GM23338 (cell line): Measurements from ENCODE around the gene LANCL3. TPM values are rescaled to one million over a fixed set of nuclear protein-coding genes. Genes with fewer than 3 reads are reported as not detected.

ENCODE experiments used
- ATAC-seq: fragments of 200-7000 bp; cut with Tn5 transposase; 3 replicates; pipeline ENCODE4 v1.9.1; 2020
- DNase-seq: peaks from one replicate; pipeline ENCODE4 v3.0.0-alpha.2; 2015; ENCODE audit warnings: low spot score
- H2AFZ ChIP-seq: fragments of 200-600 bp; sonication (generic); 2 replicates; pipeline ENCODE4 v1.8.0; 2016; ENCODE audit warnings: antibody characterized with exemption, mild to moderate bottlenecking, moderate library complexity
- H3F3A ChIP-seq: fragments of 200-600 bp; sonication (generic); replicated peaks from 2 replicates; pipeline ENCODE4 v1.8.0; 2017; ENCODE audit warnings: antibody characterized with exemption, mixed run types, low read depth
- H3K27ac ChIP-seq: fragments of 200-600 bp; sonication (generic); 2 replicates; pipeline ENCODE4 v1.6.1; 2016; ENCODE audit warnings: low read depth
- H3K27me3 ChIP-seq: fragments of 200-600 bp; sonication (generic); 2 replicates; pipeline ENCODE4 v1.8.0; 2016; ENCODE audit warnings: mild to moderate bottlenecking, mixed run types, moderate library complexity; ENCODE audit not compliant: insufficient read depth
- H3K36me3 ChIP-seq: fragments of 200-600 bp; sonication (generic); 2 replicates; pipeline ENCODE4 v1.8.0; 2016; ENCODE audit warnings: mild to moderate bottlenecking; ENCODE audit not compliant: insufficient read depth
- H3K4me1 ChIP-seq: fragments of 200-600 bp; sonication (generic); 2 replicates; pipeline ENCODE4 v1.8.0; 2016; ENCODE audit warnings: mild to moderate bottlenecking, moderate library complexity; ENCODE audit not compliant: insufficient read depth
- H3K4me2 ChIP-seq: fragments of 200-600 bp; sonication (generic); 2 replicates; pipeline ENCODE4 v1.7.1; 2017; ENCODE audit warnings: mixed run types
- H3K4me3 ChIP-seq: fragments of 200-600 bp; sonication (generic); 2 replicates; pipeline ENCODE4 v1.6.1; 2016; ENCODE audit warnings: mixed run types
- H3K79me2 ChIP-seq: fragments of 200-600 bp; sonication (generic); replicated peaks from 2 replicates; pipeline ENCODE4 v1.8.0; 2017; ENCODE audit warnings: mild to moderate bottlenecking; ENCODE audit not compliant: insufficient read depth
- H3K9me2 ChIP-seq: fragments of 200-600 bp; sonication (generic); 2 replicates; pipeline ENCODE4 v1.8.0; 2017; ENCODE audit not compliant: insufficient read depth
- H4K20me1 ChIP-seq: fragments of 200-600 bp; sonication (generic); replicated peaks from 2 replicates; pipeline ENCODE4 v1.8.0; 2017; ENCODE audit warnings: mild to moderate bottlenecking; ENCODE audit not compliant: insufficient read depth
- H3K27ac Mint-ChIP-seq: 2 replicates; pipeline ENCODE4 v1.8.0; 2020; ENCODE audit warnings: inconsistent platforms, mild to moderate bottlenecking, moderate library complexity, mixed read lengths
- H3K27me3 Mint-ChIP-seq: 3 replicates; pipeline ENCODE4 v1.8.0; 2022; ENCODE audit warnings: low read depth, mild to moderate bottlenecking, moderate library complexity, mixed read lengths, inconsistent platforms; ENCODE audit not compliant: insufficient read depth, poor library complexity
- H3K36me3 Mint-ChIP-seq: 3 replicates; pipeline ENCODE4 v1.8.0; 2021; ENCODE audit warnings: low read depth, mild to moderate bottlenecking, inconsistent platforms, moderate library complexity, mixed read lengths
- H3K4me1 Mint-ChIP-seq: 3 replicates; pipeline ENCODE4 v1.8.0; 2020; ENCODE audit warnings: mild to moderate bottlenecking, inconsistent platforms, mixed read lengths
- H3K4me3 Mint-ChIP-seq: 3 replicates; pipeline ENCODE4 v1.8.0; 2021; ENCODE audit warnings: moderate library complexity, mild to moderate bottlenecking, inconsistent platforms, mixed read lengths
- H3K9me3 Mint-ChIP-seq: 3 replicates; pipeline ENCODE4 v1.8.0; 2020; ENCODE audit warnings: moderate library complexity, mild to moderate bottlenecking, inconsistent platforms, mixed read lengths
- CREB1 ChIP-seq: fragments of 250-450 bp; sonication (Bioruptor Pico); IDR thresholded peaks from 2 replicates; pipeline ENCODE4 v1.5.0; 2020; ENCODE audit warnings: low read depth, mild to moderate bottlenecking, moderate library complexity
- CTCF ChIP-seq, 2 experiments: fragments of 200-600 bp in 1 of 2; sonication (generic) in 1 of 2; conservative IDR thresholded peaks; 2 replicates each; pipeline versions ENCODE4 v1.5.1 to v1.6.1; 2016 to 2017; ENCODE audit warnings: antibody characterized with exemption in 2 of 2, low read depth in 2 of 2, mild to moderate bottlenecking in 2 of 2, moderate library complexity in 1 of 2
- EZH2 ChIP-seq: fragments of 200-600 bp; sonication (generic); IDR thresholded peaks from one replicate; pipeline ENCODE4 v1.8.0; 2017; ENCODE audit warnings: antibody characterized with exemption, mild to moderate bottlenecking, low read depth; ENCODE audit not compliant: unreplicated experiment
- JUNB ChIP-seq: IDR thresholded peaks from one replicate; pipeline ENCODE4 v1.6.1; 2016; ENCODE audit warnings: antibody characterized with exemption; ENCODE audit not compliant: unreplicated experiment
- NANOG ChIP-seq: IDR thresholded peaks from 2 replicates; pipeline ENCODE4 v1.6.1; 2016; ENCODE audit warnings: antibody characterized with exemption, borderline replicate concordance
- POLR2AphosphoS5 ChIP-seq: IDR thresholded peaks from 2 replicates; pipeline ENCODE4 v1.6.1; 2016; ENCODE audit warnings: antibody characterized with exemption, low read depth
- STAT1 ChIP-seq: IDR thresholded peaks from one replicate; pipeline ENCODE4 v1.6.1; 2016; ENCODE audit warnings: antibody characterized with exemption; ENCODE audit not compliant: unreplicated experiment
- ZNF114 ChIP-seq: fragments of 250-450 bp; sonication (Bioruptor Pico); IDR thresholded peaks from 2 replicates; pipeline ENCODE4 v1.5.0; 2020; ENCODE audit warnings: mild to moderate bottlenecking, moderate library complexity
- ZNF331 ChIP-seq: fragments of 250-450 bp; sonication (Bioruptor Pico); IDR thresholded peaks from 2 replicates; pipeline ENCODE4 v1.5.0; 2020; ENCODE audit warnings: low read depth, mild to moderate bottlenecking, moderate library complexity
- ZNF462 ChIP-seq: fragments of 250-450 bp; sonication (Bioruptor Pico); IDR thresholded peaks from 2 replicates; pipeline ENCODE4 v1.5.0; 2020; ENCODE audit warnings: mild to moderate bottlenecking, moderate library complexity
- polyA plus RNA-seq: library from polyadenylated mRNA; unstranded; fragments of >200 nt; fragmentation: Nextera tagmentation; extraction: Ambion mirVana; gene quantifications from 2 replicates; pipeline ENCODE4 v1.2.1, GENCODE V29; 2016
- total RNA-seq: library from RNA; depleted of rRNA; stranded (reverse); fragments of >200 nt; shearing (Covaris generic); gene quantifications from 2 replicates; pipeline ENCODE4 v1.2.3, GENCODE V29; 2014
- TF ChIP-seq, protein P1 (sequence below): IDR thresholded peaks from 2 replicates; pipeline ENCODE4 v1.6.1; 2016; ENCODE audit warnings: antibody characterized with exemption

Gene LANCL3
- total and polyA plus RNA-seq, 2 experiments from 2014 or later = 0.11 to 1.8 TPM

DNA sequence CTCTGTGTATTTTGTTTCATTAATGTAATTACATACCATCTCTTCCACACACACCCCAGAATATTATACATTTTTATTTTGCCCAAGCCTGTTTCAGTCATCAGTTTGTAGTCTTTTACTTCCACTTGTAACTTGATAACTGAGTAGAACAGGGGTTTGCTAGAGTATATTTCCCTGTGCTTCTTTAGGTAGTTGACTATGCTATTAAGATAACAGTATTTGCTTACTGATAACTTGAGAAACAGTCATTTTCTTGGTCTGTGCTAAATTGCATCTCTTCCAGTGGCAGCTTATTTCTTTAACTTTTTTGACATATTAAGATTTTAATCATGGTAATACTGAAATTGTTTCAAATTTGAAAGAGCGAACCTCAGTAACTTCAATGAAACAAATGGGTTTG lies 107.1 kb downstream of the LANCL3 start:
- no peaks in the 10 kb centered on the region for H3K36me3 ChIP-seq
- H2AFZ ChIP-seq = no peak overlapping the region
- H3K4me3 Mint-ChIP-seq = no peak overlapping the region
- peaks cover 2% of the 10 kb centered on the region for H3K27me3 Mint-ChIP-seq
- H3K4me1 Mint-ChIP-seq = no peaks in the 10 kb centered on the region
- H3K4me3 ChIP-seq = no peak overlapping the region
- H3K4me1 ChIP-seq = no peaks in the 10 kb centered on the region
- H3F3A ChIP-seq = no peaks in the 10 kb centered on the region
- no peak overlapping the region for H3K27ac ChIP-seq
- ATAC-seq (no peak), DNase-seq (no peak)
- H4K20me1 ChIP-seq = no peaks in the 10 kb centered on the region
- no peaks in the 10 kb centered on the region for H3K79me2 ChIP-seq
- no peaks in the 10 kb centered on the region for H3K36me3 Mint-ChIP-seq
- TF ChIP-seq JUNB (no peak), ZNF462 (CRISPR knock-in tag) (no peak), NANOG (no peak), CREB1 (CRISPR knock-in tag) (no peak), CTCF (conservative IDR thresholded peaks at IDR 0.05; ENCODE audit: low read depth in 2 of 2) (no peak), ZNF331 (CRISPR knock-in tag) (no peak), POLR2AphosphoS5 (no peak), EZH2 (no peak), ZNF114 (no peak), STAT1 (no peak)
- TF ChIP-seq, protein P1, sequence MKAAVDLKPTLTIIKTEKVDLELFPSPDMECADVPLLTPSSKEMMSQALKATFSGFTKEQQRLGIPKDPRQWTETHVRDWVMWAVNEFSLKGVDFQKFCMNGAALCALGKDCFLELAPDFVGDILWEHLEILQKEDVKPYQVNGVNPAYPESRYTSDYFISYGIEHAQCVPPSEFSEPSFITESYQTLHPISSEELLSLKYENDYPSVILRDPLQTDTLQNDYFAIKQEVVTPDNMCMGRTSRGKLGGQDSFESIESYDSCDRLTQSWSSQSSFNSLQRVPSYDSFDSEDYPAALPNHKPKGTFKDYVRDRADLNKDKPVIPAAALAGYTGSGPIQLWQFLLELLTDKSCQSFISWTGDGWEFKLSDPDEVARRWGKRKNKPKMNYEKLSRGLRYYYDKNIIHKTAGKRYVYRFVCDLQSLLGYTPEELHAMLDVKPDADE = no peak
- H3K27me3 ChIP-seq = no peaks in the 10 kb centered on the region
- no peaks in the 10 kb centered on the region for H3K9me3 Mint-ChIP-seq
- no peak overlapping the region for H3K27ac Mint-ChIP-seq
- no peaks in the 10 kb centered on the region for H3K9me2 ChIP-seq
- no peak overlapping the region for H3K4me2 ChIP-seq
